K562 (cell line): ENCODE measurements around the gene CRADD. TPM values are rescaled to one million over a fixed set of nuclear protein-coding genes. Genes with fewer than 3 reads are reported as not detected.

Experiments used
- ATAC-seq: fragments of 200-7000 bp; cut with Tn5 transposase; 3 replicates; pipeline ENCODE4 v1.9.1; 2020; ENCODE audit warnings: moderate library complexity
- BruUV-seq: library from RNA; stranded (reverse); fragments of 400-500 nt; replicated peaks from 2 replicates; lab custom pipeline; 2021; lab: Mats Ljungman, UMichigan
- CTCF ChIA-PET: fragments of 300-600 bp; formaldehyde crosslinking; extraction: SDS; loops from one replicate; lab custom pipeline; 2021; ENCODE audit warnings: low intra/inter-chr PET ratio; lab: Yijun Ruan, JAX
- POLR2A ChIA-PET: fragments of 300-600, 350-650 bp; sonication (Branson Sonifier 250); formaldehyde crosslinking; extraction: SDS; loops from one replicate; lab custom pipeline; 2021; ENCODE audit warnings: antibody characterized with exemption, inconsistent platforms; lab: Yijun Ruan, JAX
- DNase-seq, 4 experiments: peaks; one replicate each; pipeline versions ENCODE4 v3.0.0 to v3.0.0-alpha.2; 2011 to 2018; ENCODE audit warnings: low spot score in 3 of 4, mixed read lengths in 3 of 4; ENCODE audit errors: extremely low read depth in 1 of 4
- FAIRE-seq: peaks from 2 replicates; lab custom pipeline; 2011; peaks lifted over from hg19 to GRCh38; lab: Jason Lieb, UNC
- H2AFZ ChIP-seq: 2 replicates; pipeline ENCODE4 v1.6.0; 2011; ENCODE audit warnings: low read depth, low read length, control low read depth, inconsistent platforms
- H3K27ac ChIP-seq: fragments of 200-600 bp; 3 replicates; pipeline ENCODE4 v1.8.0; 2011; ENCODE audit warnings: low read depth, mild to moderate bottlenecking, control low read depth, inconsistent platforms, low read length, moderate library complexity, mixed read lengths; ENCODE audit errors: extremely low read depth
- H3K27me3 ChIP-seq, 2 experiments: fragments of 300-600 bp in 1 of 2; 2 replicates in 1 of 2; 3 replicates in 1 of 2; pipeline versions ENCODE4 v1.6.0 to v1.8.0; 2011; ENCODE audit warnings: inconsistent platforms in 2 of 2, low read length in 2 of 2, mild to moderate bottlenecking in 1 of 2, mixed read lengths in 1 of 2, moderate library complexity in 1 of 2; ENCODE audit not compliant: control insufficient read depth in 2 of 2, insufficient read depth in 2 of 2
- H3K36me3 ChIP-seq: fragments of 300-600 bp; 3 replicates; pipeline ENCODE4 v1.8.0; 2011; ENCODE audit warnings: mild to moderate bottlenecking, low read length, inconsistent platforms; ENCODE audit not compliant: control insufficient read depth, insufficient read depth
- H3K4me1 ChIP-seq, 2 experiments: fragments of 200-600 bp in 1 of 2; replicated peaks in 1 of 2; 2 replicates in 1 of 2; 3 replicates in 1 of 2; pipeline versions ENCODE4 v1.5.1 to v1.8.0; 2011; ENCODE audit warnings: inconsistent platforms in 2 of 2, low read length in 2 of 2, mild to moderate bottlenecking in 1 of 2, mixed read lengths in 1 of 2, moderate library complexity in 1 of 2; ENCODE audit not compliant: control insufficient read depth in 2 of 2, insufficient read depth in 2 of 2
- H3K4me2 ChIP-seq: 2 replicates; pipeline ENCODE4 v1.6.1; 2011; ENCODE audit warnings: low read length, control low read depth, inconsistent platforms, mixed read lengths; ENCODE audit not compliant: insufficient read depth
- H3K4me3 ChIP-seq: fragments of 200-600 bp; sonication (generic), shearing (Covaris generic); 2 replicates; pipeline ENCODE4 v1.5.1; 2016; ENCODE audit warnings: control low read depth, inconsistent platforms
- H3K79me2 ChIP-seq: fragments of 200-600 bp; 3 replicates; pipeline ENCODE4 v1.8.0; 2011; ENCODE audit warnings: low read length, inconsistent platforms; ENCODE audit not compliant: control insufficient read depth, insufficient read depth
- H3K9ac ChIP-seq, 2 experiments: 2 replicates each; pipeline versions ENCODE4 v1.6.0 to v1.6.1; 2011; ENCODE audit warnings: low read depth in 2 of 2, low read length in 2 of 2, control low read depth in 1 of 2, inconsistent platforms in 1 of 2, mild to moderate bottlenecking in 1 of 2, mixed read lengths in 1 of 2; ENCODE audit not compliant: insufficient read depth in 1 of 2
- H3K9me1 ChIP-seq: one replicate; pipeline ENCODE4 v1.6.0; 2011; ENCODE audit warnings: inconsistent platforms, mild to moderate bottlenecking, low read length, moderate library complexity; ENCODE audit not compliant: control insufficient read depth, insufficient read depth
- H3K9me3 ChIP-seq: replicated peaks from 2 replicates; pipeline ENCODE4 v1.5.1; 2011; ENCODE audit warnings: low read depth, low read length, inconsistent platforms; ENCODE audit not compliant: control insufficient read depth, insufficient read depth
- H4K20me1 ChIP-seq: replicated peaks from 2 replicates; pipeline ENCODE4 v1.6.1; 2011; ENCODE audit warnings: low read length, inconsistent platforms, mixed read lengths; ENCODE audit not compliant: control insufficient read depth, insufficient read depth
- GATA2 ChIP-seq: sonication (generic); formaldehyde crosslinking; IDR thresholded peaks from 2 replicates; pipeline ENCODE4 v1.4.0; 2020; ENCODE audit warnings: mild to moderate bottlenecking, missing genetic modification reagents
- LARP7 ChIP-seq: fragments of 450-650 bp; IDR thresholded peaks from 2 replicates; pipeline ENCODE4 v1.6.1; 2016
- RBM25 ChIP-seq: fragments of 200-400 bp; formaldehyde crosslinking; IDR thresholded peaks from 2 replicates; pipeline ENCODE4 v1.6.1; 2018; ENCODE audit warnings: low read length, low read depth, moderate library complexity; ENCODE audit not compliant: severe bottlenecking
- SMAD1 ChIP-seq: fragments of 150-350 bp; IDR thresholded peaks from 2 replicates; pipeline ENCODE4 v1.6.1; 2014; ENCODE audit warnings: low read length, low read depth; ENCODE audit not compliant: partially characterized antibody
- WGBS: fragments of 100-300 bp; shearing (Covaris generic); methylation state at CpG from one replicate; pipeline ENCODE4 v1.1.6; 2016; ENCODE audit warnings: low coverage, mixed read lengths; ENCODE audit not compliant: insufficient coverage; ENCODE audit errors: missing lambda C conversion rate; 5-methylcytosine and 5-hydroxymethylcytosine counted together
- in situ Hi-C: fragments of 300-500 bp; cut with MboI; formaldehyde crosslinking; loops from 4 replicates; pipeline ENCODE4 v1.15.0; 2018; ENCODE audit warnings: inconsistent platforms, mixed read lengths
- intact Hi-C: fragments of 100-400 bp; cut with micrococcal nuclease; formaldehyde crosslinking; loops from 2 replicates; pipeline ENCODE4 v1.14.2; 2022
- polyA plus RNA-seq, 8 experiments: library from polyadenylated mRNA; depleted of rRNA in 4 of 8; stranded (reverse) in 5 of 8; unstranded in 3 of 8; fragments of >200 nt; fragmentation: Nextera tagmentation in 2 of 8; fragmentation: Illumina TruSeq in 1 of 8; extraction: Ambion mirVana in 2 of 8; extraction: Trizol in 1 of 8; gene quantifications; 2 replicates each; pipeline versions ENCODE4 v1.2.1 to v1.2.3, GENCODE V29; 2011 to 2014; ENCODE audit warnings: inconsistent platforms in 1 of 8, missing spikeins in 1 of 8
- total RNA-seq, 7 experiments: library from RNA; depleted of rRNA in 6 of 7; stranded (reverse); fragments of >200 nt in 6 of 7; fragmentation: Illumina TruSeq in 2 of 7; extraction: Trizol in 2 of 7; gene quantifications; 2 replicates each; pipeline versions ENCODE4 v1.2.1 to v1.2.3, GENCODE V29; 2011 to 2021; ENCODE audit warnings: low replicate concordance in 1 of 7
- TF ChIP-seq, protein P1 (sequence below): fragments of 450-650 bp; IDR thresholded peaks from 2 replicates; pipeline ENCODE4 v1.6.1; 2016; ENCODE audit warnings: low read depth
- TF ChIP-seq, protein P2 (sequence below): fragments of 250-450 bp; sonication (Bioruptor Pico); IDR thresholded peaks from 2 replicates; pipeline ENCODE4 v1.8.0; 2021; ENCODE audit warnings: moderate library complexity, mild to moderate bottlenecking, inconsistent platforms
- TF ChIP-seq, protein P3 (sequence below): fragments of 250-450 bp; sonication (Bioruptor Pico); IDR thresholded peaks from 2 replicates; pipeline ENCODE4 v1.9.0; 2021; ENCODE audit warnings: mild to moderate bottlenecking, inconsistent platforms

CRADD gene
- total and polyA plus RNA-seq, 9 of the 15 experiments (the other 6 are each of a cell fraction or from before 2014, with no cell fraction given), result 20.5 to 41.1 (median 25.9) TPM

DNA sequence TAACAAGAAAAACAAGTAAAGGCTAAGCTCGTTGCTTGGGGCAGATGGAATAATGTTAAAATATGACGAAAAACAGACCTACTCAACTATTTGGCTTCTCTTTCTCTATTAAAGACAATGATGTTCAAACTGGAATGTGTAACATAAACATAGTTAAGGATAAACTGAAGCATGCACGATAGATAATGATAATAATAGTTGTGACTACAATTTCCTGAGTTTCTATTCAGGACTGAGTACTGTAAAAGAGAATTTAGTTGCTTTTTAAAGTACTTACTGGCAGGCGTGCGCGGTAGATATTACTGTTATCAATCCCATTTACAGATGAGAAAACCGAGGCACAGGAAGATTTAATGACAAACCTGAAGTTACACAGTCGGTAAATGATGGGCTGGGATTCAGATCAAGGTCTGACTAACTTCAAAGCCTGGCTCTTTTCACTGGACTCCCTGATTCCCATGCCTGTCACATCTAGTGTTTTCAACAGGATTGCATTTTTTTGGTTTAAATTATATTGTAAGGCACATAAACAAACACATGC, 103.0 kb downstream of the CRADD start:
- Histone ChIP-seq H3K4me1 (peaks cover 6 to 31% of the 10 kb centered on the region in 2 experiments; a peak in 4 of 5 replicates), H3K9me1 (no peaks in the 10 kb centered on the region), H4K20me1 (no peaks in the 10 kb centered on the region), H2AFZ (no peak overlapping the region), H3K9ac (no peak overlapping the region), H3K4me2 (no peak overlapping the region), H3K79me2 (peaks cover 35% of the 10 kb centered on the region), H3K4me3 (no peak overlapping the region), H3K27ac (no peak overlapping the region), H3K36me3 (peaks cover 7% of the 10 kb centered on the region; the same call in 1 of the 3 replicates), H3K27me3 (no peaks in the 10 kb centered on the region), H3K9me3 (no peaks in the 10 kb centered on the region)
- ATAC-seq, result no peak
- POLR2A ChIA-PET, result no interaction called here
- intact Hi-C loops (no loop called here), in situ Hi-C loops (no loop called here)
- WGBS, result 79% methylated on average over 8 of the region's 8 CpGs
- no peak for FAIRE-seq
- TF ChIP-seq LARP7 (no peak), GATA2 (CRISPR knock-in tag) (no peak), SMAD1 (no peak), RBM25 (peak; percentile 54)
- TF ChIP-seq, protein P1, sequence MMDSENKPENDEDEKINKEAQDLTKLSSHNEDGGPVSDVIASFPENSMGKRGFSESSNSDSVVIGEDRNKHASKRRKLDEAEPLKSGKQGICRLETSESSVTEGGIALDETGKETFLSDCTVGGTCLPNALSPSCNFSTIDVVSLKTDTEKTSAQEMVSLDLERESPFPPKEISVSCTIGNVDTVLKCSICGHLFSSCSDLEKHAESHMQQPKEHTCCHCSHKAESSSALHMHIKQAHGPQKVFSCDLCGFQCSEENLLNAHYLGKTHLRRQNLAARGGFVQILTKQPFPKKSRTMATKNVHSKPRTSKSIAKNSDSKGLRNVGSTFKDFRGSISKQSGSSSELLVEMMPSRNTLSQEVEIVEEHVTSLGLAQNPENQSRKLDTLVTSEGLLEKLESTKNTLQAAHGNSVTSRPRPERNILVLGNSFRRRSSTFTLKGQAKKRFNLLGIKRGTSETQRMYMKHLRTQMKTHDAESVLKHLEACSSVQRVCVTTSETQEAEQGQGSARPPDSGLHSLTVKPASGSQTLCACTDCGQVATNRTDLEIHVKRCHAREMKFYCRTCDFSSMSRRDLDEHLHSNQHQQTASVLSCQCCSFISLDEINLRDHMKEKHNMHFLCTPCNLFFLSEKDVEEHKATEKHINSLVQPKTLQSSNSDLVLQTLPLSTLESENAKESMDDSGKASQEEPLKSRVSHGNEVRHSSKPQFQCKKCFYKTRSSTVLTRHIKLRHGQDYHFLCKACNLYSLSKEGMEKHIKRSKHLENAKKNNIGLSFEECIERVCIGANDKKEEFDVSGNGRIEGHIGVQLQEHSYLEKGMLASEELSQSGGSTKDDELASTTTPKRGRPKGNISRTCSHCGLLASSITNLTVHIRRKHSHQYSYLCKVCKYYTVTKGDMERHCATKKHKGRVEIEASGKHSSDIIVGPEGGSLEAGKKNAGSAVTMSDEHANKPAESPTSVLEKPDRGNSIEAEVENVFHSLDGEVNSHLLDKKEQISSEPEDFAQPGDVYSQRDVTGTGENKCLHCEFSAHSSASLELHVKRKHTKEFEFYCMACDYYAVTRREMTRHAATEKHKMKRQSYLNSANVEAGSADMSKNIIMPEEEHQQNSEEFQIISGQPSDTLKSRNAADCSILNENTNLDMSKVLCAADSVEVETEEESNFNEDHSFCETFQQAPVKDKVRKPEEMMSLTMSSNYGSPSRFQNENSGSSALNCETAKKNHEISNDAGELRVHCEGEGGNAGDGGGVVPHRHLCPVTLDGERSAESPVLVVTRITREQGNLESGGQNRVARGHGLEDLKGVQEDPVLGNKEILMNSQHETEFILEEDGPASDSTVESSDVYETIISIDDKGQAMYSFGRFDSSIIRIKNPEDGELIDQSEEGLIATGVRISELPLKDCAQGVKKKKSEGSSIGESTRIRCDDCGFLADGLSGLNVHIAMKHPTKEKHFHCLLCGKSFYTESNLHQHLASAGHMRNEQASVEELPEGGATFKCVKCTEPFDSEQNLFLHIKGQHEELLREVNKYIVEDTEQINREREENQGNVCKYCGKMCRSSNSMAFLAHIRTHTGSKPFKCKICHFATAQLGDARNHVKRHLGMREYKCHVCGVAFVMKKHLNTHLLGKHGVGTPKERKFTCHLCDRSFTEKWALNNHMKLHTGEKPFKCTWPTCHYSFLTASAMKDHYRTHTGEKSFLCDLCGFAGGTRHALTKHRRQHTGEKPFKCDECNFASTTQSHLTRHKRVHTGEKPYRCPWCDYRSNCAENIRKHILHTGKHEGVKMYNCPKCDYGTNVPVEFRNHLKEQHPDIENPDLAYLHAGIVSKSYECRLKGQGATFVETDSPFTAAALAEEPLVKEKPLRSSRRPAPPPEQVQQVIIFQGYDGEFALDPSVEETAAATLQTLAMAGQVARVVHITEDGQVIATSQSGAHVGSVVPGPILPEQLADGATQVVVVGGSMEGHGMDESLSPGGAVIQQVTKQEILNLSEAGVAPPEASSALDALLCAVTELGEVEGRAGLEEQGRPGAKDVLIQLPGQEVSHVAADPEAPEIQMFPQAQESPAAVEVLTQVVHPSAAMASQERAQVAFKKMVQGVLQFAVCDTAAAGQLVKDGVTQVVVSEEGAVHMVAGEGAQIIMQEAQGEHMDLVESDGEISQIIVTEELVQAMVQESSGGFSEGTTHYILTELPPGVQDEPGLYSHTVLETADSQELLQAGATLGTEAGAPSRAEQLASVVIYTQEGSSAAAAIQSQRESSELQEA, result no peak
- TF ChIP-seq, protein P2, sequence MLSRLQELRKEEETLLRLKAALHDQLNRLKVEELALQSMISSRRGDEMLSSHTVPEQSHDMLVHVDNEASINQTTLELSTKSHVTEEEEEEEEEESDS (CRISPR knock-in tag), result no peak
- TF ChIP-seq, protein P3, sequence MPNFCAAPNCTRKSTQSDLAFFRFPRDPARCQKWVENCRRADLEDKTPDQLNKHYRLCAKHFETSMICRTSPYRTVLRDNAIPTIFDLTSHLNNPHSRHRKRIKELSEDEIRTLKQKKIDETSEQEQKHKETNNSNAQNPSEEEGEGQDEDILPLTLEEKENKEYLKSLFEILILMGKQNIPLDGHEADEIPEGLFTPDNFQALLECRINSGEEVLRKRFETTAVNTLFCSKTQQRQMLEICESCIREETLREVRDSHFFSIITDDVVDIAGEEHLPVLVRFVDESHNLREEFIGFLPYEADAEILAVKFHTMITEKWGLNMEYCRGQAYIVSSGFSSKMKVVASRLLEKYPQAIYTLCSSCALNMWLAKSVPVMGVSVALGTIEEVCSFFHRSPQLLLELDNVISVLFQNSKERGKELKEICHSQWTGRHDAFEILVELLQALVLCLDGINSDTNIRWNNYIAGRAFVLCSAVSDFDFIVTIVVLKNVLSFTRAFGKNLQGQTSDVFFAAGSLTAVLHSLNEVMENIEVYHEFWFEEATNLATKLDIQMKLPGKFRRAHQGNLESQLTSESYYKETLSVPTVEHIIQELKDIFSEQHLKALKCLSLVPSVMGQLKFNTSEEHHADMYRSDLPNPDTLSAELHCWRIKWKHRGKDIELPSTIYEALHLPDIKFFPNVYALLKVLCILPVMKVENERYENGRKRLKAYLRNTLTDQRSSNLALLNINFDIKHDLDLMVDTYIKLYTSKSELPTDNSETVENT (CRISPR knock-in tag), result no peak
- BruUV-seq, result no TSS peak
- DNase-seq, result no peak
- CTCF ChIA-PET, result no interaction called here
